GM12872 (cell line): ENCODE measurements around the gene DIPK1A.
A peak's percentile ranks its signal among the peaks of the same experiment; 100 is the strongest.

ENCODE experiments used
- CTCF ChIP-seq: IDR thresholded peaks from 3 replicates; pipeline ENCODE4 v1.5.1; 2011; ENCODE audit warnings: low read depth, mild to moderate bottlenecking, low read length, moderate library complexity; ENCODE audit not compliant: insufficient read depth

The DIPK1A gene

GRCh38 chr1:93000751-93001175, 39.5 kb upstream of the DIPK1A start:
- no peak for TF ChIP-seq CTCF

- TF ChIP-seq CTCF, result no peak
Observed at GRCh38 chr1:93000291-93000690, 39.0 kb upstream of the DIPK1A start.

GRCh38 chr1:92998821-92999220, 37.6 kb upstream of the DIPK1A start:
- TF ChIP-seq CTCF, result no peak

GRCh38 chr1:92995441-92996430, 34.5 kb upstream of the DIPK1A start:
- TF ChIP-seq CTCF, result no peak

- peak; percentile 62 for TF ChIP-seq CTCF
Observed at GRCh38 chr1:92994105-92994712, 32.9 kb upstream of the DIPK1A start.

- no peak for TF ChIP-seq CTCF
Observed at GRCh38 chr1:92993581-92993980, 32.3 kb upstream of the DIPK1A start.

- no peak for TF ChIP-seq CTCF
Observed at GRCh38 chr1:92992877-92993276, 31.6 kb upstream of the DIPK1A start.
